Activated naive CD8-positive, alpha-beta T cell treated with anti-CD3 and anti-CD28 coated beads, Interleukin-2, amount 50 U/mL, for 24 hours (primary cell): ENCODE data around the gene STAT6.

Source experiments
- ATAC-seq: fragments of 150-1000 bp; cut with Tn5 transposase; one replicate; pipeline ENCODE4 v1.10.0; 2021
- DNase-seq: peaks from one replicate; pipeline ENCODE4 v3.0.0; 2021
- H3K27ac Mint-ChIP-seq: one replicate; pipeline ENCODE4 v1.8.0; 2021; ENCODE audit warnings: mild to moderate bottlenecking, mixed read lengths
- H3K27me3 Mint-ChIP-seq: one replicate; pipeline ENCODE4 v1.8.0; 2021; ENCODE audit warnings: mixed read lengths
- H3K36me3 Mint-ChIP-seq: one replicate; pipeline ENCODE4 v1.8.0; 2021; ENCODE audit warnings: low read depth, mixed read lengths
- H3K4me1 Mint-ChIP-seq: one replicate; pipeline ENCODE4 v1.8.0; 2021; ENCODE audit warnings: mixed read lengths
- H3K4me3 Mint-ChIP-seq: one replicate; pipeline ENCODE4 v1.8.0; 2021; ENCODE audit warnings: mild to moderate bottlenecking, moderate library complexity, mixed read lengths
- H3K9me3 Mint-ChIP-seq: one replicate; pipeline ENCODE4 v1.8.0; 2021; ENCODE audit warnings: mixed read lengths

STAT6 gene

GRCh38 chr12:57106021-57106708 is 5.0 kb downstream of the STAT6 start:
- H3K27ac Mint-ChIP-seq: peak overlapping the region; percentile 30
- no peak for ATAC-seq
- peaks cover 76% of the 10 kb centered on the region for H3K36me3 Mint-ChIP-seq
- no peak overlapping the region for H3K4me3 Mint-ChIP-seq
- DNase-seq: no peak
- H3K27me3 Mint-ChIP-seq: no peaks in the 10 kb centered on the region
- H3K4me1 Mint-ChIP-seq: peaks cover 72% of the 10 kb centered on the region
- H3K9me3 Mint-ChIP-seq: no peaks in the 10 kb centered on the region

GRCh38 chr12:57105011-57105753 is 6.0 kb downstream of the STAT6 start:
- peaks cover 71% of the 10 kb centered on the region for H3K4me1 Mint-ChIP-seq
- ATAC-seq: no peak

DNA sequence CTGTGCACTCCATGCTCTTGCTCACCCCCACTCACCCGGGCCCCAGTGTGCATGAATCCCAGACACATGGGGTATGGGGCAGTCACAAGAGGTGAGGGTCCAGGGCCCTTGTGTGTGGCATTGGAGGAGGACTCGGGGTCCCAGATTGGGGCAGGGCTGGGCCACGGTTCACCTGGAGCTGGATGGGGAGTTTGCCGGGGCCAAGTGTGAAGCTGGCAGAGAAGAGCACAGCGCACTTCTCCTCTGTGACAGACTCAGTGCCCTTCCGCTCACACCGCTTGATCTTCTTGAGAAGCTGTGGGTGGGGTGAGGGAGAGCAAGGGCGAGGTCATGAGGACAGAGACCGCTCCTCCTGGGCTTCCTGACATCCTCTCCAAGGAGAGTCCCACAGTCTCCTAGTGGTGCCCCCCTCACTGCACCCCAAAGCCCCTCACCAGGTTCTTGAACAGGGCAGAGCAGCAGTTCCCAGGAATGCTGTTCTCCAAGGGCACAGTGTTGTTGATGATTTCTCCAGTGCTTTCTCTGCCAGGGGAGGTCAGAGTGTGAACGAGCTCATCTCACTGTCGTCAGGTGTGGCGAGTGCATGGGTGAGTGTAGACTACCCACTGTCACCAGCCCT is 6.8 kb downstream of the STAT6 start:
- H3K27me3 Mint-ChIP-seq: no peaks in the 10 kb centered on the region
- ATAC-seq (peak; percentile 9), DNase-seq (no peak)
- H3K4me3 Mint-ChIP-seq: no peak overlapping the region
- H3K27ac Mint-ChIP-seq: peak overlapping the region; percentile 71
- peaks cover 75% of the 10 kb centered on the region for H3K36me3 Mint-ChIP-seq
- peaks cover 68% of the 10 kb centered on the region for H3K4me1 Mint-ChIP-seq
- H3K9me3 Mint-ChIP-seq: no peaks in the 10 kb centered on the region

More at GRCh38 chr12:57105011-57105753, 6.0 kb downstream of the STAT6 start:
- peak overlapping the region; percentile 71 for H3K27ac Mint-ChIP-seq
- no peak overlapping the region for H3K4me3 Mint-ChIP-seq
- no peaks in the 10 kb centered on the region for H3K27me3 Mint-ChIP-seq
- no peaks in the 10 kb centered on the region for H3K9me3 Mint-ChIP-seq
- H3K36me3 Mint-ChIP-seq: peaks cover 75% of the 10 kb centered on the region
- no peak for DNase-seq

- H3K27ac Mint-ChIP-seq: peak overlapping the region; percentile 71
- peaks cover 67% of the 10 kb centered on the region for H3K4me1 Mint-ChIP-seq
- no peak for DNase-seq
- ATAC-seq: peak; percentile 37
- no peaks in the 10 kb centered on the region for H3K9me3 Mint-ChIP-seq
- no peaks in the 10 kb centered on the region for H3K27me3 Mint-ChIP-seq
- H3K4me3 Mint-ChIP-seq: no peak overlapping the region
- H3K36me3 Mint-ChIP-seq: peaks cover 76% of the 10 kb centered on the region
Observed at GRCh38 chr12:57103856-57104255, 7.3 kb downstream of the STAT6 start.

DNA sequence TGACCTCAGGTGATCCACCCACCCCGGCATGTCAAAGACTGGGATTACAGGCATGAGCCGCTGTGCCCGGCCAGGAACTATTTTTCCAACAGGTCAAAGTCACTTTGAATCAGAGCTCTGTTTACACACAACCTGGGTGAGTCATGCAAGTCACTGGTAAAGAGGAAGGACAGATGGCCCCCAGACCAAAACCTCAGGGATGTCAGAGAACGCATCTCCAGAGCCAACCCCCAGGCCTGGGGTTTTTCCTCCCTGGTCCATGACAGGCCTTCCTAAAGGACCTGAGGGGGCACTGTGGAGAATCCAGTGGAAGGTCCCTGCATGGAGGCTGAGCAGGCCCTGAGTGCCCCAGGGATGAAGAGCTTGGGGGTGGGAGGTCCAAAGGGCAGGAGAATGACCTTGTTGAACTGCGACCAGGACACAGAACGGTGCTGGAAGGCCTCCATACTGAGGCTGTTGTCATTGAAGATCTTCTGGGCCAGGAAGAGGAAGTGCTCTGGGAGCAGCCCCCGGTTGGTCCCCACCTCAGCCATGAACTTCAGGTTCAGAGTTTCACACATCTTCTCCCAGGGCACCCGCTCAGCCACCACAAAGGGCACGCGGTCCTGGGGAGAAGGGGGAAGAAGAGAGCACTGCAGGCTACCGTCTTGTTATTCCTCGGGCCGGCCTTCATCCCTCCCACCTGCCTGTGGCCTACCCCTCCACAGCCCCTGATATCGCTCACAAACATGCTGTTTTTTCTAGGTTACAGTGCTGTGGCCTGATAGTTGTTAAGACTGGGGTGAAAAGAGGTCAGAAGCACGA is 9.1 kb downstream of the STAT6 start:
- ATAC-seq: peak; percentile 30
- Mint-ChIP-seq H3K4me1 (peaks cover 54% of the 10 kb centered on the region), H3K9me3 (no peaks in the 10 kb centered on the region), H3K27ac (peak overlapping the region; percentile 77), H3K36me3 (peaks cover 67% of the 10 kb centered on the region), H3K27me3 (no peaks in the 10 kb centered on the region), H3K4me3 (no peak overlapping the region)
- no peak for DNase-seq

GRCh38 chr12:57099766-57100165 is 11.4 kb downstream of the STAT6 start:
- DNase-seq (no peak), ATAC-seq (no peak)
- Mint-ChIP-seq H3K27me3 (no peaks in the 10 kb centered on the region), H3K4me3 (no peak overlapping the region), H3K36me3 (peaks cover 70% of the 10 kb centered on the region), H3K27ac (no peak overlapping the region), H3K9me3 (no peaks in the 10 kb centered on the region), H3K4me1 (peaks cover 55% of the 10 kb centered on the region)

DNA sequence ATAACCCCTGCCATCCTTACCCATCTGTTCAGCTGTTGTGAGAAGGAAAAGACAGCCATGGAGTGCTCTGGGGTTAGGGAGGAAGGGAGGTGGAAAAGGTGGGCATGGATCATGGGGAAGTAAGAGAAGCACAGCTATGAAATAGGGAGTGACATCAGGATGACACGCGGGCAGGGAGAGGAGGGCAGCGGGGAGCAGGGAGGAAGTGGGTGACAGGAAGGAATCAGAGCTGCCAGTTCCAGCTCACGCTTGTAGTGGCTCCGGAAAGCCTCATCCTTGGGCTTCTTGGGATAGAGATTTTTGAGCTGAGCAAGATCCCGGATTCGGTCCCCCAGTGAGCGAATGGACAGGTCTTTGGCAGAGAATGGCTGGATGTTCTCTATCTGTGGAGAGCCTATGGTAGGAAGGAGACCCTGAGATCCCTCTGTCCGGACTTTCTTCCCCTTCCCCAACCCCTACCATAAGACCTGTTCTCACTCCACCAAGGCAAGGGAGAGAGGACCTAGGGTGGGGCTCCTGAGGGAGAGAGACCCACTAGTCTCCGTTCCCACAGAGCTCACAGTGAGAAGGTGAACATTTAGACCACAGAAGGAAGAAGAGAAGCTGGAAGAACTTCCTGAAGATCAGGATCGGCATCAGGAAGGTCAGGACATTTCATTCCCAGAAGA is 12.0 kb downstream of the STAT6 start:
- DNase-seq (no peak), ATAC-seq (no peak)
- Mint-ChIP-seq H3K27me3 (no peaks in the 10 kb centered on the region), H3K36me3 (peaks cover 66% of the 10 kb centered on the region), H3K4me1 (peaks cover 55% of the 10 kb centered on the region), H3K9me3 (no peaks in the 10 kb centered on the region), H3K4me3 (no peak overlapping the region), H3K27ac (peak overlapping the region; percentile 41)

DNA sequence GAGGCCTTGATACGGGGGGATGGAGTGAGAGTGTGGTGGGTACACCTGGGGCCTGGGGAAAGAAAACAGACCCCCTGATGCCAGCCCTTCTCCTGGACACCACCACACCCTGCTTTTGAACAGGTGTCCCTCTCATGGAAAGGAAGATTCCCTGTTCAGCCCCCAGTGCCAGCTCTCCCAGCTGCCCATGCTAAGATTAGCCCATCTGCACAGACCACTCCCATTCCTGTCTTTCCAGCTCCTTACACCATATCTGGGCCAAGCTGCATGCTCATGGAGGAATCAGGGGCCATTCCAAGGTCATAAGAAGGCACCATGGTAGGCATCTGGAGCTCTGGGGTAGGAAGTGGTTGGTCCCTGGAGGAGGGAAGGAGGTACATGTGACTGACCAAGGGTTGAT is 12.6 kb downstream of the STAT6 start:
- Mint-ChIP-seq H3K36me3 (peaks cover 60% of the 10 kb centered on the region), H3K9me3 (no peaks in the 10 kb centered on the region), H3K4me3 (no peak overlapping the region), H3K27ac (peak overlapping the region; percentile 41), H3K27me3 (no peaks in the 10 kb centered on the region), H3K4me1 (peaks cover 54% of the 10 kb centered on the region)
- DNase-seq (no peak), ATAC-seq (no peak)

GRCh38 chr12:57097554-57097835 is 13.7 kb downstream of the STAT6 start:
- Mint-ChIP-seq H3K9me3 (no peaks in the 10 kb centered on the region), H3K27me3 (no peaks in the 10 kb centered on the region)

GRCh38 chr12:57096748-57097553 is 14.2 kb downstream of the STAT6 start:
- peak overlapping the region; percentile 55 for H3K27ac Mint-ChIP-seq
- H3K9me3 Mint-ChIP-seq: no peaks in the 10 kb centered on the region
- no peaks in the 10 kb centered on the region for H3K27me3 Mint-ChIP-seq
- no peak for ATAC-seq
- H3K36me3 Mint-ChIP-seq: peaks cover 60% of the 10 kb centered on the region
- peaks cover 55% of the 10 kb centered on the region for H3K4me1 Mint-ChIP-seq
- no peak overlapping the region for H3K4me3 Mint-ChIP-seq
- no peak for DNase-seq

More at GRCh38 chr12:57097554-57097835, 13.7 kb downstream of the STAT6 start:
- Mint-ChIP-seq H3K4me1 (peaks cover 55% of the 10 kb centered on the region), H3K27ac (peak overlapping the region; percentile 38), H3K4me3 (no peak overlapping the region), H3K36me3 (peaks cover 61% of the 10 kb centered on the region)
- ATAC-seq (no peak), DNase-seq (no peak)

GRCh38 chr12:57096099-57096572 is 15.0 kb downstream of the STAT6 start:
- Mint-ChIP-seq H3K36me3 (peaks cover 61% of the 10 kb centered on the region), H3K4me1 (peaks cover 59% of the 10 kb centered on the region), H3K27ac (peak overlapping the region; percentile 55), H3K9me3 (no peaks in the 10 kb centered on the region), H3K27me3 (no peaks in the 10 kb centered on the region), H3K4me3 (no peak overlapping the region)
- DNase-seq (no peak), ATAC-seq (no peak)

GRCh38 chr12:57095440-57095839 is 15.7 kb downstream of the STAT6 start:
- Mint-ChIP-seq H3K27me3 (no peaks in the 10 kb centered on the region), H3K4me1 (peaks cover 66% of the 10 kb centered on the region), H3K36me3 (peaks cover 67% of the 10 kb centered on the region), H3K27ac (peak overlapping the region; percentile 95), H3K9me3 (no peaks in the 10 kb centered on the region), H3K4me3 (no peak overlapping the region)
- ATAC-seq (no peak), DNase-seq (no peak)
